PC-9 (cell line): ENCODE results near the gene MVB12A.

Source experiments
- CTCF ChIP-seq: fragments of 200-600 bp; sonication (generic); conservative IDR thresholded peaks from 2 replicates; pipeline ENCODE4 v1.6.1; 2017; ENCODE audit warnings: mixed run types, antibody characterized with exemption, mild to moderate bottlenecking, moderate library complexity
- EZH2 ChIP-seq: fragments of 200-600 bp; sonication (generic); IDR thresholded peaks from 2 replicates; pipeline ENCODE4 v1.8.0; 2017; ENCODE audit warnings: antibody characterized with exemption, low read depth

DNA sequence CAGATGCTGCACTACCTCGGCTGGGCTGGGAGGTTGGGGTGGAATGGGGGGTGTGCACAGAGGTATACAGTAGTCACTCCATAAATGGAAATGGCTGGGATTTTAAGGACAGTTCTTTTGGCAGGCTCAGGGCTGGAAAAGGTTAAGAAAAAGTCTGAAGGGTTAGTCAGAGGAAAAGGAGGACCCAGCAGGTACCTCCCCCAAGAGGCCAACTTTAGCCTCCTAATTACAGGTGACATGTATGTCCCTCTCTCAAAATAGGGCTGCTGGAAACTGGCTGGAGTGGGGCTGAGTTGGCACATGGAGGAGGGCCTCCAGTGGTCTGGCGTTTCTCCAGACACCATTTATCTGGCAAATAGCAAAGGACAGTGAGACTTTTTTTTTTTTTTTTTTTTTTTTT is 26.8 kb upstream of the MVB12A start:
- TF ChIP-seq CTCF: no peak; the same call in 1 of the 2 replicates
- TF ChIP-seq EZH2: no peak
